ENCODE measurements around the gene MELTF. TPM values are rescaled to one million over a fixed set of nuclear protein-coding genes. Genes with fewer than 3 reads are reported as not detected.

MELTF gene
- total and polyA plus RNA-seq, 8 donors: 0.45 to 4.4 (median 1.5) TPM

- no peaks in the 10 kb centered on the region for H3K36me3 ChIP-seq
- no peak for TF ChIP-seq EP300 (IDR thresholded peaks at IDR 0.05)
- TF ChIP-seq POLR2A (IDR thresholded peaks at IDR 0.05): no peak
- no peak for TF ChIP-seq POLR2AphosphoS5 (IDR thresholded peaks at IDR 0.05)
- no peak for TF ChIP-seq CTCF (IDR thresholded peaks at IDR 0.05)
- peaks cover 0 to under 1% (median under 1%) of the 10 kb centered on the region in 4 donors for H3K9me3 ChIP-seq
- H3K27ac ChIP-seq: no peak overlapping the region
- intact Hi-C loops (cut with DNase I; ENCODE audit: low total_unique reads): no loop called here
- H3K4me3 ChIP-seq: no peak overlapping the region
- H3K27me3 ChIP-seq: peaks cover 0 to 19% (median 0%) of the 10 kb centered on the region in 3 donors
- DNase-seq: peak in 1 of 2 donors; percentile 62
- no peaks in the 10 kb centered on the region for H3K4me1 ChIP-seq
- 34 to 50% (median 35%) methylated on average over 7 to 12 of the region's 12 CpGs for WGBS, 5 donors
These were observed 41.2 kb downstream of the MELTF start for GRCh38 chr3:196988241-196989029.

- Histone ChIP-seq H3K9me3 (peaks cover 3 to 10% (median 6%) of the 10 kb centered on the region in 4 donors), H3K4me3 (no peak overlapping the region), H3K36me3 (no peaks in the 10 kb centered on the region), H3K27me3 (peaks cover 0 to 19% (median 0%) of the 10 kb centered on the region in 3 donors), H3K27ac (no peak overlapping the region), H3K4me1 (no peaks in the 10 kb centered on the region)
- TF ChIP-seq POLR2AphosphoS5 (IDR thresholded peaks at IDR 0.05) (no peak), EP300 (IDR thresholded peaks at IDR 0.05) (no peak), POLR2A (IDR thresholded peaks at IDR 0.05) (no peak), CTCF (IDR thresholded peaks at IDR 0.05) (no peak)
- no peak for DNase-seq
- 86 to 92% (median 88%) methylated on average over 10 of the region's 10 CpGs for WGBS, 5 donors
- intact Hi-C loops (cut with DNase I; ENCODE audit: low total_unique reads): no loop called here
These were observed 42.6 kb downstream of the MELTF start for GRCh38 chr3:196987022-196987421.

- Histone ChIP-seq H3K4me3 (no peak overlapping the region), H3K36me3 (no peaks in the 10 kb centered on the region), H3K4me1 (no peaks in the 10 kb centered on the region), H3K27me3 (peaks cover 0 to 19% (median 0%) of the 10 kb centered on the region in 3 donors), H3K27ac (no peak overlapping the region), H3K9me3 (peaks cover 3 to 10% (median 6%) of the 10 kb centered on the region in 4 donors)
- intact Hi-C loops (cut with DNase I; ENCODE audit: low total_unique reads): no loop called here
- TF ChIP-seq POLR2AphosphoS5 (IDR thresholded peaks at IDR 0.05) (no peak), POLR2A (IDR thresholded peaks at IDR 0.05) (no peak), CTCF (IDR thresholded peaks at IDR 0.05) (no peak), EP300 (IDR thresholded peaks at IDR 0.05) (no peak)
- DNase-seq: no peak
- 88 to 95% (median 93%) methylated on average over 9 of the region's 9 CpGs for WGBS, 5 donors
These were observed 43.4 kb downstream of the MELTF start for GRCh38 chr3:196985954-196986885.

- H3K4me3 ChIP-seq: no peak overlapping the region
- DNase-seq: no peak
- peaks cover 0 to 19% (median 0%) of the 10 kb centered on the region in 3 donors for H3K27me3 ChIP-seq
- peaks cover 3 to 10% (median 6%) of the 10 kb centered on the region in 4 donors for H3K9me3 ChIP-seq
- WGBS, 5 donors: 75 to 85% (median 76%) methylated on average over 6 of the region's 6 CpGs
- H3K27ac ChIP-seq: no peak overlapping the region
- TF ChIP-seq POLR2A (IDR thresholded peaks at IDR 0.05) (no peak), CTCF (IDR thresholded peaks at IDR 0.05) (no peak), POLR2AphosphoS5 (IDR thresholded peaks at IDR 0.05) (no peak), EP300 (IDR thresholded peaks at IDR 0.05) (no peak)
- H3K36me3 ChIP-seq: no peaks in the 10 kb centered on the region
- no peaks in the 10 kb centered on the region for H3K4me1 ChIP-seq
- intact Hi-C loops (cut with DNase I; ENCODE audit: low total_unique reads): no loop called here
These were observed 44.3 kb downstream of the MELTF start for GRCh38 chr3:196985298-196985697.
